Left lung (tissue), 10 donors: Measurements from ENCODE around the gene PPM1H. TPM values are rescaled to one million over a fixed set of nuclear protein-coding genes. Genes with fewer than 3 reads are reported as not detected.
"Not testable (repeated sequence)": the region's sequence is repeated elsewhere in the genome, so short reads cannot be mapped to it uniquely, and the experiment has no call there.

Source experiments
- ATAC-seq: fragments of 200-7000 bp; cut with Tn5 transposase; one replicate; pipeline ENCODE4 v1.9.1; 2020; ENCODE audit warnings: moderate library complexity
- DNase-seq, 4 donors: peaks; one replicate each; pipeline ENCODE4 v3.0.0-alpha.2; 2013 to 2020
- H3K27ac ChIP-seq, 2 donors: fragments of 200-600 bp; sonication (generic) in 1 of 2; one replicate each; pipeline versions ENCODE4 v1.5.0 to v1.8.0; 2020 to 2021
- H3K27me3 ChIP-seq, 2 donors: fragments of 200-600 bp; sonication (generic) in 1 of 2; one replicate each; pipeline versions ENCODE4 v1.5.0 to v1.8.0; 2020 to 2021
- H3K36me3 ChIP-seq, 2 donors: fragments of 200-600 bp; sonication (generic) in 1 of 2; one replicate each; pipeline versions ENCODE4 v1.5.0 to v1.8.0; 2020 to 2021
- H3K4me1 ChIP-seq, 2 donors: fragments of 200-600 bp; one replicate each; pipeline ENCODE4 v1.8.0; 2021
- H3K4me3 ChIP-seq, 2 donors: fragments of 200-600 bp; sonication (generic) in 1 of 2; one replicate each; pipeline versions ENCODE4 v1.5.0 to v1.8.0; 2020 to 2021; ENCODE audit warnings: mild to moderate bottlenecking in 1 of 2
- H3K9me3 ChIP-seq, 2 donors: fragments of 200-600 bp; sonication (generic) in 1 of 2; one replicate each; pipeline versions ENCODE4 v1.5.0 to v1.8.0; 2020 to 2021
- CTCF ChIP-seq, 2 donors: fragments of 200-600 bp; sonication (generic) in 1 of 2; IDR thresholded peaks; one replicate each; pipeline versions ENCODE4 v1.5.0 to v1.8.0; 2021; ENCODE audit warnings: antibody characterized with exemption in 2 of 2
- intact Hi-C, 2 donors: fragments of 100-400 bp; cut with DNase I; formaldehyde crosslinking; loops; one replicate each; pipeline versions ENCODE4 v1.11.2 to v1.14.2; 2022
- polyA plus RNA-seq, 6 donors: library from polyadenylated mRNA; unstranded; fragments of 120-200 nt; gene quantifications; one replicate each; pipeline ENCODE4 v1.2.1, GENCODE V29; 2013; ENCODE audit not compliant: insufficient read length in 6 of 6
- total RNA-seq, 2 donors: library from RNA; stranded (reverse); fragmentation: NEBNext Ultra II Directional; extraction: Animal tissue kit (Norgen Biotek cat#: 25700); gene quantifications; one replicate each; pipeline ENCODE4 v1.2.1, GENCODE V29; 2021
- donor health status: DM: no; HTN: yes; CAD: no.
- donor health status: DM: no; HTN: no; CAD: no.

PPM1H gene
- total and polyA plus RNA-seq, 8 donors = 5.9 to 12.7 (median 10.6) TPM

- no peak for TF ChIP-seq CTCF (IDR thresholded peaks at IDR 0.05)
- intact Hi-C loops = no loop called here
Observed at GRCh38 chr12:62814243-62814642, 120.7 kb downstream of the PPM1H start.

GRCh38 chr12:62813031-62813829 lies 121.7 kb downstream of the PPM1H start:
- DNase-seq (peak; percentile 30 to 84 (median 73)), ATAC-seq (peak; percentile 97)
- no peaks in the 10 kb centered on the region for H3K9me3 ChIP-seq
- no peak overlapping the region for H3K27ac ChIP-seq
- no peaks in the 10 kb centered on the region for H3K27me3 ChIP-seq
- no peaks in the 10 kb centered on the region for H3K36me3 ChIP-seq
- intact Hi-C loops = no loop called here
- H3K4me1 ChIP-seq = peaks cover 0 to 12% of the 10 kb centered on the region in 2 donors
- H3K4me3 ChIP-seq = peak overlapping the region in 1 of 2 donors; percentile 6
- TF ChIP-seq CTCF (IDR thresholded peaks at IDR 0.05) = peak; percentile 59 to 77

More at GRCh38 chr12:62814243-62814642, 120.7 kb downstream of the PPM1H start:
- no peak overlapping the region for H3K27ac ChIP-seq
- H3K4me1 ChIP-seq = peaks cover 0 to 12% of the 10 kb centered on the region in 2 donors
- H3K9me3 ChIP-seq = no peaks in the 10 kb centered on the region
- no peak for ATAC-seq
- H3K4me3 ChIP-seq = no peak overlapping the region
- DNase-seq = no peak
- no peaks in the 10 kb centered on the region for H3K27me3 ChIP-seq
- no peaks in the 10 kb centered on the region for H3K36me3 ChIP-seq

GRCh38 chr12:62811481-62811880 lies 123.5 kb downstream of the PPM1H start:
- peaks cover 0 to 12% of the 10 kb centered on the region in 2 donors for H3K4me1 ChIP-seq
- H3K4me3 ChIP-seq, H3K27me3 ChIP-seq, ATAC-seq, H3K36me3 ChIP-seq, H3K9me3 ChIP-seq, H3K27ac ChIP-seq, intact Hi-C loops, DNase-seq: not testable (repeated sequence)

- Histone ChIP-seq H3K4me1 (peaks cover 0 to 10% of the 10 kb centered on the region in 2 donors), H3K9me3 (no peaks in the 10 kb centered on the region), H3K4me3 (no peak overlapping the region), H3K27me3 (no peaks in the 10 kb centered on the region), H3K27ac (no peak overlapping the region), H3K36me3 (no peaks in the 10 kb centered on the region)
- no peak for ATAC-seq
- no peak for DNase-seq
- intact Hi-C loops = no loop called here
- no peak for TF ChIP-seq CTCF (IDR thresholded peaks at IDR 0.05)
Observed at GRCh38 chr12:62808166-62808879, 126.6 kb downstream of the PPM1H start.

- peaks cover 0 to under 1% of the 10 kb centered on the region in 2 donors for H3K36me3 ChIP-seq
- intact Hi-C loops = no loop called here
- TF ChIP-seq CTCF (IDR thresholded peaks at IDR 0.05) = no peak
- H3K27ac ChIP-seq = no peak overlapping the region
- no peak for DNase-seq
- ATAC-seq = no peak
- H3K4me3 ChIP-seq = no peak overlapping the region
- H3K27me3 ChIP-seq = no peaks in the 10 kb centered on the region
- no peaks in the 10 kb centered on the region for H3K9me3 ChIP-seq
- no peaks in the 10 kb centered on the region for H3K4me1 ChIP-seq
Observed at GRCh38 chr12:62806893-62807292, 128.1 kb downstream of the PPM1H start.
